Body of pancreas (tissue), 4 donors: ENCODE data around the gene FGFBP1. TPM values are rescaled to one million over a fixed set of nuclear protein-coding genes. Genes with fewer than 3 reads are reported as not detected.
"Not testable (repeated sequence)": the region's sequence is repeated elsewhere in the genome, so short reads cannot be mapped to it uniquely, and the experiment has no call there.

Source experiments
- ATAC-seq: fragments of 150-250 bp; one replicate; pipeline ENCODE4 v1.9.1; 2016
- DNase-seq, 4 donors: peaks; one replicate each; pipeline ENCODE4 v3.0.0-alpha.2; 2019
- H3K27ac ChIP-seq, 4 donors: fragments of 200-600 bp; sonication (generic); 1 replicate in 3 of 4; 2 replicates in 1 of 4; pipeline versions ENCODE4 v1.5.1 to v1.6.1; 2016 to 2019; ENCODE audit warnings: mild to moderate bottlenecking in 1 of 4, mixed read lengths in 1 of 4, moderate library complexity in 1 of 4
- H3K27me3 ChIP-seq, 2 donors: fragments of 200-600 bp; sonication (generic); one replicate each; pipeline ENCODE4 v1.6.0; 2016; ENCODE audit warnings: mild to moderate bottlenecking in 1 of 2
- H3K36me3 ChIP-seq, 2 donors: fragments of 200-600 bp; sonication (generic); replicated peaks in 1 of 2; 2 replicates each; pipeline ENCODE4 v1.5.1; 2016; ENCODE audit warnings: low read depth in 2 of 2; ENCODE audit not compliant: insufficient read depth in 1 of 2
- H3K4me1 ChIP-seq: fragments of 200-600 bp; sonication (generic); one replicate; pipeline ENCODE4 v1.6.0; 2016
- H3K4me3 ChIP-seq, 2 donors: fragments of 200-600 bp; sonication (generic); 1 replicate in 1 of 2; 2 replicates in 1 of 2; pipeline ENCODE4 v1.5.1; 2016 to 2019
- H3K9me3 ChIP-seq, 3 donors: fragments of 200-600 bp; sonication (generic); 1 replicate in 2 of 3; 2 replicates in 1 of 3; pipeline ENCODE4 v1.5.1; 2016
- POLR2A ChIP-seq, 3 donors: fragments of 450-650 bp; IDR thresholded peaks; one replicate each; pipeline ENCODE4 v1.6.1; 2016; ENCODE audit warnings: antibody characterized with exemption in 3 of 3, mild to moderate bottlenecking in 2 of 3
- WGBS, 2 donors: methylation state at CpG; one replicate each; pipeline ENCODE4 v1.1.5; 2017; 5-methylcytosine and 5-hydroxymethylcytosine counted together
- intact Hi-C: fragments of 100-400 bp; cut with DNase I; formaldehyde crosslinking; loops from one replicate; pipeline ENCODE4 v1.15.1; 2023
- total RNA-seq, 2 donors: library from RNA; depleted of rRNA; stranded (reverse); fragments of >200 nt; gene quantifications; one replicate each; pipeline ENCODE4 v1.1.0, GENCODE V29; 2016
- TF ChIP-seq, protein P1 (sequence below), 7 experiments: fragments of 450-650 bp in 4 of 7; fragments of 200-600 bp in 3 of 7; sonication (generic) in 3 of 7; IDR thresholded peaks; one replicate each; pipeline ENCODE4 v1.5.1; 2016 to 2019; ENCODE audit warnings: antibody characterized with exemption in 7 of 7

The FGFBP1 gene
- total RNA-seq, 2 donors from 2014 or later, result not detected

DNA sequence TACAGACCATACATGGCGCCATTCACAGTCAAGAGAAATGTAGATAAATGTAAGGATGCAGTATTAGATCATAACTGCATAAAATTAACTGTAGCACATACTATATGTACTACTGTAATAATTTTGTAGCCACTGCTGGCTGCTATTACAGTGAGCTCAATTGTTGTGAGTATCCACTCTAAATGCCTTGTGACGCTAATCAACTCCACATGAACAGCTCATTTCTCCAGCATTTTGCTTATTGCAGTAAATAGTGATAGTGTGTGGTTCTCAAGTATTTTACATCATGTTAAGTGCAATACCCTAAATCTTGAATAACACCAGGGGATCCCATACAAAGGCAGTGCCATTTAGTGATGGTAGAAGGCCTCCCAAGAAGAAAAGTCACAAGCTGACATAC, 21.2 kb downstream of the FGFBP1 start:
- intact Hi-C loops, result no loop called here
- DNase-seq (no peak), ATAC-seq (no peak)
- TF ChIP-seq, protein P1, sequence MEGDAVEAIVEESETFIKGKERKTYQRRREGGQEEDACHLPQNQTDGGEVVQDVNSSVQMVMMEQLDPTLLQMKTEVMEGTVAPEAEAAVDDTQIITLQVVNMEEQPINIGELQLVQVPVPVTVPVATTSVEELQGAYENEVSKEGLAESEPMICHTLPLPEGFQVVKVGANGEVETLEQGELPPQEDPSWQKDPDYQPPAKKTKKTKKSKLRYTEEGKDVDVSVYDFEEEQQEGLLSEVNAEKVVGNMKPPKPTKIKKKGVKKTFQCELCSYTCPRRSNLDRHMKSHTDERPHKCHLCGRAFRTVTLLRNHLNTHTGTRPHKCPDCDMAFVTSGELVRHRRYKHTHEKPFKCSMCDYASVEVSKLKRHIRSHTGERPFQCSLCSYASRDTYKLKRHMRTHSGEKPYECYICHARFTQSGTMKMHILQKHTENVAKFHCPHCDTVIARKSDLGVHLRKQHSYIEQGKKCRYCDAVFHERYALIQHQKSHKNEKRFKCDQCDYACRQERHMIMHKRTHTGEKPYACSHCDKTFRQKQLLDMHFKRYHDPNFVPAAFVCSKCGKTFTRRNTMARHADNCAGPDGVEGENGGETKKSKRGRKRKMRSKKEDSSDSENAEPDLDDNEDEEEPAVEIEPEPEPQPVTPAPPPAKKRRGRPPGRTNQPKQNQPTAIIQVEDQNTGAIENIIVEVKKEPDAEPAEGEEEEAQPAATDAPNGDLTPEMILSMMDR (IDR thresholded peaks at IDR 0.05), result no peak
- TF ChIP-seq POLR2A (IDR thresholded peaks at IDR 0.05), result no peak
- no peaks in the 10 kb centered on the region for H3K36me3 ChIP-seq
- H3K4me3 ChIP-seq, result no peak overlapping the region
- H3K27me3 ChIP-seq, result no peaks in the 10 kb centered on the region
- H3K27ac ChIP-seq, result no peak overlapping the region
- WGBS, 2 donors, result 77 to 97% methylated on average over 2 of the region's 2 CpGs
- no peaks in the 10 kb centered on the region for H3K9me3 ChIP-seq
- H3K4me1 ChIP-seq, result no peaks in the 10 kb centered on the region

DNA sequence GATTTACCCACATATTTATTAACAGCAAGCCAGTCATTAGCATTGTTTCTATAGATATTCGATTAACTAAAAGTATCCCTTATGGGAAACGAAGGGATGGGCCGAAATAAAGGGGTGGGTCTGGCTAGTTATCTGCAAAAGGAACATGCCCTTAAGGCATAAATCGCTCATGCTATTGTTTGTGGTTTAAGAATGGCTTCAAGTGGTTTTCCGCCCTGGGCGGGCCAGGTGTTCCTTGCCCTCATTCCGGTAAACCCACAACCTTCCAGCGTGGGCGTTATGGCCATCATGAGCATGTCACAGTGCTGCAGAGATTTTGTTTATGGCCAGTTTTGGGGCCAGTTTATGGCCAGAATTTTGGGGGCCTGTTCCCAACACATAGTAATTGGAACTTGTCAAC, 22.2 kb downstream of the FGFBP1 start:
- 84 to 85% methylated on average over 9 of the region's 9 CpGs for WGBS, 2 donors
- intact Hi-C loops, result not testable (repeated sequence)

DNA sequence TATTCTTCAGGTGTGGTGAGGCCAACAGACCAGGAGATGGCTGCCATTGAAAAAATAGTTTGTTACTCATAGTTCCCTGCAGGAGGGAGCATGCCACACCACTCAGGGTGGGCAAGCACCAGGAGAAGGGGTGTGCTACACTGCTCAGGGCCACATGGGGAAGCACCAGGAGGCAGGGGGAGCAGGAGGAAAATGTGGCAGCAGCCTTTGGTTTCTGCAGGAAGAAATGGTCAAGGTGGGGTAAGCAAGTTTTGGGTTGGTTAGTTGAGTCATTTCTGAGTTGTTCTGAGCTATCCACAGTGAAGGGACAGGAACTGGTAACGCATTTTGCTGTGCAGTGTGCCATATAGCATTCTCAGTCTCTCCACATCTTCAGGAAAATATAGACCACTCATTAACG, 23.8 kb downstream of the FGFBP1 start:
- TF ChIP-seq POLR2A (IDR thresholded peaks at IDR 0.05), result no peak
- TF ChIP-seq, protein P1 (IDR thresholded peaks at IDR 0.05), result no peak

More for the DNA sequence above, 22.2 kb downstream of the FGFBP1 start:
- H3K36me3 ChIP-seq, H3K4me3 ChIP-seq, DNase-seq, H3K27ac ChIP-seq, H3K27me3 ChIP-seq, H3K4me1 ChIP-seq, ATAC-seq, H3K9me3 ChIP-seq: not testable (repeated sequence)

DNA sequence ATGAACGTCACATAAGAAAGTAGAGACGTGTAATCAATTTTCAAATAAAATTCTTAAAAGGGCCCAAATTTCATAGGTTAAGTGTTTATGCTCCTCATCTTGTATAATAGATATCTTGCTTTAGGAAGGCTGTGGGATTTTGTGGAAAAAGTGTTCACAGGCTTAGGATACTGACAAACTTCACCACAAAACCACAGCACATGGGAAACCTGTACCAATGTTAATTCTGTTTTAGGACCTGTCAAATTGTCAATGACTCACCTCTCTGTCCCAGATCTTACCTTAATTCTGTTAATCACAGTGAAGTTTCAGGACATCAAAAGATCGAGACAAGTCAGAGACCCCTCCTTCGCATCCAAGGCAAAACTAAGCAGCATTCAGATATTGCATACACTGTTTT, 24.2 kb downstream of the FGFBP1 start:
- DNase-seq (no peak), ATAC-seq (no peak)
- intact Hi-C loops, result no loop called here
- 74 to 79% methylated on average over 4 of the region's 4 CpGs for WGBS, 2 donors
- no peaks in the 10 kb centered on the region for H3K4me1 ChIP-seq
- H3K9me3 ChIP-seq, result no peaks in the 10 kb centered on the region
- no peak for TF ChIP-seq POLR2A (IDR thresholded peaks at IDR 0.05)
- TF ChIP-seq, protein P1 (IDR thresholded peaks at IDR 0.05), result no peak
- H3K4me3 ChIP-seq, result no peak overlapping the region
- no peak overlapping the region for H3K27ac ChIP-seq
- no peaks in the 10 kb centered on the region for H3K36me3 ChIP-seq
- no peaks in the 10 kb centered on the region for H3K27me3 ChIP-seq

More for the DNA sequence above, 23.8 kb downstream of the FGFBP1 start:
- Histone ChIP-seq H3K4me3 (no peak overlapping the region), H3K9me3 (no peaks in the 10 kb centered on the region), H3K4me1 (no peaks in the 10 kb centered on the region), H3K27me3 (no peaks in the 10 kb centered on the region), H3K36me3 (no peaks in the 10 kb centered on the region), H3K27ac (no peak overlapping the region)
- intact Hi-C loops, result no loop called here
- ATAC-seq, result no peak
- WGBS, 2 donors, result 58 to 66% methylated on average over 2 of the region's 2 CpGs
- no peak for DNase-seq

DNA sequence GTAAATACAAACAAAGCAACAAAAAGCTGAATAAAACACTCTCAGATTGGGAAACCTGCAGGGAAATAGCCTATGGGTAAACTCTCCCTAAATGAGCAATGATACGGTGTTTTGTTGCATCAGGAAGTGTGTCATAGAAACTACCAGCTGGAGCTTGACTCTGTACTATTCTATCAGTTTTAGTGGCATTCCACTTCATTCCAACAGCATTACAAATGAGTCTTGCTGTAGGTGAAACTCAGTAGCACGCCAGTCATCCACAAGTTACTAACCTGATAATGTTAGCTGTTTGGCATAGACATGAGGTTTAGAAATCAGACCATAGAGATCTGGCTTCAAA, 24.9 kb downstream of the FGFBP1 start:
- DNase-seq (peak in 1 of 4 donors; percentile 3), ATAC-seq (peak; percentile 79)
- WGBS, 2 donors, result 21 to 28% methylated on average over 2 of the region's 2 CpGs

More for the DNA sequence above, 24.9 kb downstream of the FGFBP1 start:
- Histone ChIP-seq H3K27me3 (no peaks in the 10 kb centered on the region), H3K27ac (peak overlapping the region in 2 of 4 donors; percentile 13 to 30), H3K9me3 (no peaks in the 10 kb centered on the region), H3K4me3 (no peak overlapping the region), H3K4me1 (no peaks in the 10 kb centered on the region), H3K36me3 (no peaks in the 10 kb centered on the region)
- TF ChIP-seq POLR2A (IDR thresholded peaks at IDR 0.05), result no peak
- TF ChIP-seq, protein P1 (IDR thresholded peaks at IDR 0.05), result no peak
- intact Hi-C loops, result no loop called here
